Activated T-cell treated with anti-CD3 and anti-CD28 coated beads, Interleukin-2, amount 50 U/mL, for 1 hour (primary cell): ENCODE measurements around the gene LDLRAD4.
"Not testable (repeated sequence)": the region's sequence is repeated elsewhere in the genome, so short reads cannot be mapped to it uniquely, and the experiment has no call there.

Experiments used
- DNase-seq: peaks from one replicate; pipeline ENCODE4 v3.0.0-alpha.2; 2020

The LDLRAD4 gene

GRCh38 chr18:13313006-13313686 is 94.6 kb downstream of the LDLRAD4 start:
- peak; percentile 50 for DNase-seq

- DNase-seq, result no peak
Observed at GRCh38 chr18:13315000-13315399, 96.4 kb downstream of the LDLRAD4 start.

GRCh38 chr18:13316063-13316462 is 97.5 kb downstream of the LDLRAD4 start:
- DNase-seq, result no peak

GRCh38 chr18:13317801-13318200 is 99.2 kb downstream of the LDLRAD4 start:
- no peak for DNase-seq

GRCh38 chr18:13318731-13319501 is 100.4 kb downstream of the LDLRAD4 start:
- DNase-seq, result no peak

GRCh38 chr18:13319629-13320028 is 101.1 kb downstream of the LDLRAD4 start:
- DNase-seq, result no peak

GRCh38 chr18:13320096-13320495 is 101.5 kb downstream of the LDLRAD4 start:
- DNase-seq, result no peak

GRCh38 chr18:13320891-13321425 is 102.4 kb downstream of the LDLRAD4 start:
- DNase-seq, result no peak

GRCh38 chr18:13321923-13322322 is 103.4 kb downstream of the LDLRAD4 start:
- no peak for DNase-seq

- no peak for DNase-seq
Observed at GRCh38 chr18:13323186-13323585, 104.6 kb downstream of the LDLRAD4 start.

- DNase-seq, result no peak
Observed at GRCh38 chr18:13324880-13325279, 106.3 kb downstream of the LDLRAD4 start.

- no peak for DNase-seq
Observed at GRCh38 chr18:13328213-13328612, 109.7 kb downstream of the LDLRAD4 start.

- no peak for DNase-seq
Observed at GRCh38 chr18:13330996-13331395, 112.4 kb downstream of the LDLRAD4 start.

- no peak for DNase-seq
Observed at GRCh38 chr18:13331846-13332245, 113.3 kb downstream of the LDLRAD4 start.

GRCh38 chr18:13332874-13333273 is 114.3 kb downstream of the LDLRAD4 start:
- no peak for DNase-seq

GRCh38 chr18:13335903-13336302 is 117.3 kb downstream of the LDLRAD4 start:
- no peak for DNase-seq

- no peak for DNase-seq
Observed at GRCh38 chr18:13336841-13337240, 118.3 kb downstream of the LDLRAD4 start.

- no peak for DNase-seq
Observed at GRCh38 chr18:13337369-13337768, 118.8 kb downstream of the LDLRAD4 start.

GRCh38 chr18:13338318-13338717 is 119.8 kb downstream of the LDLRAD4 start:
- DNase-seq, result no peak

GRCh38 chr18:13339653-13340052 is 121.1 kb downstream of the LDLRAD4 start:
- no peak for DNase-seq

GRCh38 chr18:13346449-13346848 is 127.9 kb downstream of the LDLRAD4 start:
- DNase-seq, result not testable (repeated sequence)

- DNase-seq, result no peak
Observed at GRCh38 chr18:13353084-13353823, 134.7 kb downstream of the LDLRAD4 start.

- no peak for DNase-seq
Observed at GRCh38 chr18:13354402-13354801, 135.8 kb downstream of the LDLRAD4 start.
